Smooth muscle cell (in vitro differentiated cells): ENCODE data around the gene ELAVL3. TPM values are rescaled to one million over a fixed set of nuclear protein-coding genes. Genes with fewer than 3 reads are reported as not detected.

ENCODE experiments used
- DNase-seq: peaks from one replicate; lab custom pipeline; 2025; ENCODE audit not compliant: unreplicated experiment; lab: John Stamatoyannopoulos, UW
- H2AFZ ChIP-seq: fragments of 200-600 bp; sonication (generic); 2 replicates; pipeline ENCODE4 v1.6.0; 2016; ENCODE audit warnings: antibody characterized with exemption, low read depth, mild to moderate bottlenecking
- H3F3A ChIP-seq: fragments of 200-600 bp; sonication (generic); 2 replicates; pipeline ENCODE4 v1.6.0; 2017; ENCODE audit warnings: antibody characterized with exemption, low read depth
- H3K27ac ChIP-seq: fragments of 200-600 bp; sonication (generic); 2 replicates; pipeline ENCODE4 v1.5.1; 2016; ENCODE audit warnings: low read depth, mild to moderate bottlenecking
- H3K27me3 ChIP-seq: fragments of 200-600 bp; sonication (generic); 2 replicates; pipeline ENCODE4 v1.6.1; 2016; ENCODE audit warnings: low read depth, mild to moderate bottlenecking
- H3K36me3 ChIP-seq: fragments of 200-600 bp; sonication (generic); 2 replicates; pipeline ENCODE4 v1.5.1; 2016; ENCODE audit warnings: low read depth
- H3K4me1 ChIP-seq: fragments of 200-600 bp; sonication (generic); 2 replicates; pipeline ENCODE4 v1.5.1; 2016; ENCODE audit warnings: low read depth
- H3K4me2 ChIP-seq: fragments of 200-600 bp; sonication (generic); 2 replicates; pipeline ENCODE4 v1.6.0; 2016; ENCODE audit warnings: mild to moderate bottlenecking
- H3K4me3 ChIP-seq: fragments of 200-600 bp; sonication (generic); 2 replicates; pipeline ENCODE4 v1.5.1; 2016; ENCODE audit warnings: mild to moderate bottlenecking
- H3K79me2 ChIP-seq: fragments of 200-600 bp; sonication (generic); 2 replicates; pipeline ENCODE4 v1.6.0; 2016; ENCODE audit warnings: low read depth, mild to moderate bottlenecking
- H3K9ac ChIP-seq: fragments of 200-600 bp; sonication (generic); 2 replicates; pipeline ENCODE4 v1.6.0; 2016; ENCODE audit warnings: low read depth
- H3K9me3 ChIP-seq: fragments of 200-600 bp; sonication (generic); replicated peaks from 2 replicates; pipeline ENCODE4 v1.5.1; 2016; ENCODE audit warnings: low read depth
- H4K20me1 ChIP-seq: fragments of 200-600 bp; sonication (generic); 2 replicates; pipeline ENCODE4 v1.6.0; 2016; ENCODE audit warnings: low read depth
- CTCF ChIP-seq: fragments of 200-600 bp; sonication (generic); IDR thresholded peaks from 2 replicates; pipeline ENCODE4 v1.5.1; 2017; ENCODE audit warnings: borderline replicate concordance, mild to moderate bottlenecking, antibody characterized with exemption; ENCODE audit not compliant: insufficient read depth, poor library complexity, severe bottlenecking
- WGBS: methylation state at CpG from one replicate; pipeline ENCODE4 v1.1.7; 2016; ENCODE audit warnings: low lambda C conversion rate; 5-methylcytosine and 5-hydroxymethylcytosine counted together
- polyA plus RNA-seq: library from polyadenylated mRNA; unstranded; fragments of >200 nt; fragmentation: Nextera tagmentation; extraction: Ambion mirVana; gene quantifications from 2 replicates; pipeline ENCODE4 v1.2.1, GENCODE V29; 2016
- total RNA-seq: library from RNA; depleted of rRNA; stranded (reverse); fragments of >200 nt; gene quantifications from 2 replicates; pipeline ENCODE4 v1.2.3, GENCODE V29; 2014

ELAVL3 gene
- total and polyA plus RNA-seq, 2 experiments from 2014 or later, result not detected

DNA sequence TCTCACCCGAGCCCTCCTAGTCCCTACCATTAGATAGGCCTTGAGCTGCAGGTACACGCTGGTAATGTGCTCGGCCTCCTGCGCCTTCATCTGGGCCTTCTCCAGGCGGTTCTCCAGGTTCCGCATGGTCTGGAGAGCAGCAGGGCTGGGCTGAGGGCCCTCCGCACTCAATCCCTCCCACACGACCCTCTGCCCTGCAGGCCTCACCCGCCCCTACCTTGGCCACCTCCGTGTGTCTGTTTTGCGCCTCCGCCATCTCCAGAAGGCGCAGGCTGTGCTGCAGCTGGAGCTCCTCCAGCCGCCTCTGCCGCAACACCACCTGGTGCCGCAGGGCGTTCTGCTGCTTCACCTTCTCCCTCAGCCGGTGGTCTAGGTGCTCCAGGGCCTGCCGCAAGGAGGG is 54.2 kb downstream of the ELAVL3 start:
- no peak overlapping the region for H3K9ac ChIP-seq
- H3F3A ChIP-seq, result no peaks in the 10 kb centered on the region
- no peaks in the 10 kb centered on the region for H3K27me3 ChIP-seq
- H3K4me3 ChIP-seq, result no peak overlapping the region
- no peak for DNase-seq
- no peak overlapping the region for H3K27ac ChIP-seq
- no peak overlapping the region for H3K4me2 ChIP-seq
- no peaks in the 10 kb centered on the region for H3K4me1 ChIP-seq
- no peaks in the 10 kb centered on the region for H3K9me3 ChIP-seq
- H2AFZ ChIP-seq, result no peak overlapping the region
- H3K79me2 ChIP-seq, result no peaks in the 10 kb centered on the region
- 95% methylated on average over 19 of the region's 19 CpGs for WGBS
- TF ChIP-seq CTCF, result no peak
- H3K36me3 ChIP-seq, result no peaks in the 10 kb centered on the region
- H4K20me1 ChIP-seq, result no peaks in the 10 kb centered on the region

DNA sequence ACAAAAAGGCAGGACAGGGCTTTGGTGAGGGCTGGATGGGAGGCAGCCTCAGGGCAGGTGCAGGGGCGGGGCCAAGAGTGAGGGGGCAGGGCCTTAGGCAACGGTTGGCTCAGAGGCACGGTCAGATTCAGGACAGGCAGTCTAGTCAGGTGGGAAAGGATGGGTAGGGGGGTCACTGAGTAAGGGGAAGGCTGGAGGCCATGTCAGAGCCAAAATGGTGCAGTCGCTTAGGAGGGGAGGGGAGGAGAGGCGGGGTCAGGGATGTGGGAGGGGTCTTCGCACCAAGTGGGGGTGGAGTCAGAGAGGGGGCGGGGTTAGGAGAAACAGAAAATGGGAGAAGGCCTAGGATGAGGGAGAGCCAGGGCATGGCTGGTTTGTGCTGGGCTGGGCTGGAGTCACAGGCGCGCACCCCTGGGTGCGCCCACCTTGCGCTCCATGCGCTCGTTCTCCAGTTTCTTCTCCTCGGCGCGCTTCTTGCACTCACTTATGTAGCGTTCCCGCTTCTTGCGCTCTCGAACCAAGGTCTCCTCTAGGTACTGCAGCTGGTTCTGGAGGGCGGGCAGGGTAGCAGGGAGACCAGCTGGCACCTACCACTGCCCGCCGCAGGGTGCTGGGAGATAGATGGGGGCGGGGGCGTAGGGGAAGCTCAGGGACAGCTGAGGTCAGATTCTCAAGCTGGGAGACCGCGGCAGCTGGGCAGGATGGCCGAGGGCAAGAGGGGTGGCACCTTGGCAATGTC is 55.0 kb downstream of the ELAVL3 start:
- H3K9me3 ChIP-seq, result no peaks in the 10 kb centered on the region
- 89% methylated on average over 25 of the region's 28 CpGs for whole genome bisulfite sequencing
- H3K9ac ChIP-seq, result no peak overlapping the region
- H3K4me1 ChIP-seq, result peaks cover 3% of the 10 kb centered on the region
- no peak overlapping the region for H3K4me3 ChIP-seq
- TF ChIP-seq CTCF, result no peak
- H2AFZ ChIP-seq, result no peak overlapping the region
- H3K27me3 ChIP-seq, result no peaks in the 10 kb centered on the region
- no peaks in the 10 kb centered on the region for H4K20me1 ChIP-seq
- no peak overlapping the region for H3K27ac ChIP-seq
- no peaks in the 10 kb centered on the region for H3K36me3 ChIP-seq
- no peak for DNase-seq
- H3K4me2 ChIP-seq, result no peak overlapping the region
- no peaks in the 10 kb centered on the region for H3F3A ChIP-seq
- H3K79me2 ChIP-seq, result no peaks in the 10 kb centered on the region

DNA sequence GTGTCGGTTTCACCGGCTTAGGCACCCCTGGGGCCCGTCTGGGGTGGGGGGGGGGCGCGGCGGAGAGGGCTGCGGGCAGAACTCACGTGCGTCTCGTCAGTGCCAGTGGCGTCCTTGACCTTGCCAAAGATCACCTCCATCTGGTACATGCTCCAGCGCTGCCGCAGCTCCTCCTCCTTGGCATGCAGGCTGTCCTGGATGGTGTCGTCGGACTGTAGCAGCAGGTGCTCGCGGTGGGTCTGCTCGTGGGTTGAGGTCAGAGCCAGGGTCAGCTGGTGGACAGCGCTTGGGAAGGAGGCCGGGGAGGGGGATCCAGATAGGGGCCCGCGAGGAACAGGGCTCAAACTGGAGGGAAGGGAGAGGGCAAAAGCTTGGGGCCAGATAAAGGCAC is 57.1 kb downstream of the ELAVL3 start:
- H3K27ac ChIP-seq, result no peak overlapping the region
- H3K36me3 ChIP-seq, result no peaks in the 10 kb centered on the region
- H4K20me1 ChIP-seq, result no peaks in the 10 kb centered on the region
- no peak for DNase-seq
- WGBS, result 77% methylated on average over 22 of the region's 22 CpGs
- TF ChIP-seq CTCF, result no peak
- no peak overlapping the region for H3K4me2 ChIP-seq
- H3F3A ChIP-seq, result no peaks in the 10 kb centered on the region
- H3K9me3 ChIP-seq, result no peaks in the 10 kb centered on the region
- no peak overlapping the region for H3K4me3 ChIP-seq
- H3K9ac ChIP-seq, result no peak overlapping the region
- H3K27me3 ChIP-seq, result peaks cover 2% of the 10 kb centered on the region
- H2AFZ ChIP-seq, result no peak overlapping the region
- no peaks in the 10 kb centered on the region for H3K79me2 ChIP-seq
- peaks cover 12% of the 10 kb centered on the region for H3K4me1 ChIP-seq

- no peaks in the 10 kb centered on the region for H3K9me3 ChIP-seq
- H3K4me3 ChIP-seq, result no peak overlapping the region
- no peak for TF ChIP-seq CTCF
- H3K79me2 ChIP-seq, result no peaks in the 10 kb centered on the region
- H4K20me1 ChIP-seq, result no peaks in the 10 kb centered on the region
- H3K27me3 ChIP-seq, result peaks cover 7% of the 10 kb centered on the region
- H3K4me1 ChIP-seq, result peaks cover 13% of the 10 kb centered on the region
- DNase-seq, result no peak
- no peak overlapping the region for H3K9ac ChIP-seq
- WGBS, result 88% methylated on average over 27 of the region's 27 CpGs
- H3K36me3 ChIP-seq, result no peaks in the 10 kb centered on the region
- H3K27ac ChIP-seq, result no peak overlapping the region
- no peaks in the 10 kb centered on the region for H3F3A ChIP-seq
- no peak overlapping the region for H3K4me2 ChIP-seq
- H2AFZ ChIP-seq, result no peak overlapping the region
Measured at GRCh38 chr19:11423164-11423790, 57.6 kb downstream of the ELAVL3 start.
